ENCODE results near the gene ALG1. TPM values are rescaled to one million over a fixed set of nuclear protein-coding genes. Genes with fewer than 3 reads are reported as not detected.
A peak's percentile ranks its signal among the peaks of the same experiment; 100 is the strongest.

The ALG1 gene, protein sequence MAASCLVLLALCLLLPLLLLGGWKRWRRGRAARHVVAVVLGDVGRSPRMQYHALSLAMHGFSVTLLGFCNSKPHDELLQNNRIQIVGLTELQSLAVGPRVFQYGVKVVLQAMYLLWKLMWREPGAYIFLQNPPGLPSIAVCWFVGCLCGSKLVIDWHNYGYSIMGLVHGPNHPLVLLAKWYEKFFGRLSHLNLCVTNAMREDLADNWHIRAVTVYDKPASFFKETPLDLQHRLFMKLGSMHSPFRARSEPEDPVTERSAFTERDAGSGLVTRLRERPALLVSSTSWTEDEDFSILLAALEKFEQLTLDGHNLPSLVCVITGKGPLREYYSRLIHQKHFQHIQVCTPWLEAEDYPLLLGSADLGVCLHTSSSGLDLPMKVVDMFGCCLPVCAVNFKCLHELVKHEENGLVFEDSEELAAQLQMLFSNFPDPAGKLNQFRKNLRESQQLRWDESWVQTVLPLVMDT
- total RNA-seq (2022) (28.5 and 29.1 TPM in 2 replicates), Bru-seq, nascent RNA (percentile 41 among the genes with signal in this experiment), BruChase-seq, experiment 1, labeled RNA remaining after a 6-hour chase (percentile 51 among the genes with signal in this experiment), BruChase-seq, experiment 2, labeled RNA remaining after a 2-hour chase (percentile 45 among the genes with signal in this experiment)
- long read RNA-seq, transcript ALG1-201 (13 exons, 2,132 nt) = major isoform, 150 of 164 reads
- long read RNA-seq, partial matches to known transcripts = 2 of 164 reads
- long read RNA-seq, other reads (novel, unspliced or antisense) = 12 of 164 reads

DNA sequence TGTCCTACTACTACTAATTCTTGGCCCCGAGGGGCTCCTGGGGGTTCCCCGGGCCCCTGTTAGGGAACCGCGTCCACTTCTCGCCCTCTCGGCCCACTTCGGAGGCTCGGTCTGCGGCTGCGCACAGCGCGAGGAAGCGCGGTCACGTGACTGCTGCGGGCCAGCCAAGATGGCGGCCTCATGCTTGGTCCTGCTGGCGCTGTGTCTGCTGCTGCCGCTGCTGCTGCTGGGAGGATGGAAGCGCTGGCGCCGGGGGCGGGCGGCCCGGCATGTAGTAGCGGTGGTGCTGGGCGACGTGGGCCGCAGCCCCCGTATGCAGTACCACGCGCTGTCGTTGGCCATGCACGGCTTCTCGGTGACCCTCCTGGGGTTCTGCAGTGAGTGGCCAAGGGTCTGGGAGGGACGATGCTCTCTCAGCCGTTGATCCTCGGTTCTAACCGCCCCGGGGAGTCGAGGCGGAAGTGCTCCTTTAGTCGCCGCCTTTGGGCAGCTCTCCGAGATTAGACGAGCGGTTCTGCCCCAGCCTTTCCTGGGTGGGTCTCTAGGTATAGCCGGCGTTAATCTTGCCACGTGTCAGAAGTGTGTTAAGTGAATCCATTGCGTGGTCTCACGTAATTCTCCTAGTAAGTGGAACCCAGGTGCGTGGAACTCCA is at the start of gene ALG1:
TSS of gene ALG1 (plus strand) at position 163 of the 653 bp plus-strand sequence. CDS start at position 170, 7 bp downstream.
- POLR2A ChIA-PET = interaction anchor here (0.7 to 3.0 kb wide), 5 partner anchors 27 to 480 kb away, joined by 4 to 13 read pairs (median 5); partner anchors contain the start of genes ANKS3, DNAAF8 and NAGPA
- TF ChIP-seq CTCF (IDR thresholded peaks at IDR 0.05; ENCODE audit: unreplicated experiment) = no peak
- H3K36me3 Mint-ChIP-seq (ENCODE audit: insufficient read depth, unreplicated experiment) = peaks cover 26% of the 10 kb centered on the region
- peak; percentile 80 for DNase-seq (ENCODE audit: unreplicated experiment)
- H3K4me1 Mint-ChIP-seq (ENCODE audit: insufficient read depth, unreplicated experiment) = peaks cover 5% of the 10 kb centered on the region
- H3K9me3 Mint-ChIP-seq (ENCODE audit: unreplicated experiment) = no peaks in the 10 kb centered on the region
- peak within 1 kb of the TSS; percentile 94 for H3K27ac Mint-ChIP-seq (ENCODE audit: low read depth, unreplicated experiment)
- no peaks in the 10 kb centered on the region for H3K27me3 Mint-ChIP-seq (ENCODE audit: insufficient read depth, unreplicated experiment)
- peak within 1 kb of the TSS; percentile 95 for H3K4me3 Mint-ChIP-seq (ENCODE audit: unreplicated experiment)
- CTCF ChIA-PET = interaction anchor here (0.9 to 1.1 kb wide), 3 partner anchors 21 to 1568 kb away, joined by 3 read pairs; no protein-coding TSS in a partner anchor
- BruUV-seq (replicated peaks) = TSS peak; percentile 39
- intact Hi-C loops (cut with micrococcal nuclease) = loop anchor here (1.0 kb wide), 1 partner anchor 25 kb away; the partner anchor contains the start of gene EEF2KMT

- peaks cover 6% of the 10 kb centered on the region for H3K36me3 Mint-ChIP-seq (ENCODE audit: insufficient read depth, unreplicated experiment)
- no peak for DNase-seq (ENCODE audit: unreplicated experiment)
- H3K4me1 Mint-ChIP-seq (ENCODE audit: insufficient read depth, unreplicated experiment) = no peaks in the 10 kb centered on the region
- ChIA-PET CTCF (interaction anchor here (0.6 to 0.7 kb wide), 2 partner anchors 731 to 1620 kb away, joined by 3 to 4 read pairs; no protein-coding TSS in a partner anchor), POLR2A (no interaction called here)
- TF ChIP-seq CTCF (IDR thresholded peaks at IDR 0.05; ENCODE audit: unreplicated experiment) = no peak
- no TSS peak for BruUV-seq (replicated peaks)
- no peaks in the 10 kb centered on the region for H3K9me3 Mint-ChIP-seq (ENCODE audit: unreplicated experiment)
- no peak overlapping the region for H3K4me3 Mint-ChIP-seq (ENCODE audit: unreplicated experiment)
- intact Hi-C loops (cut with micrococcal nuclease) = no loop called here
- H3K27me3 Mint-ChIP-seq (ENCODE audit: insufficient read depth, unreplicated experiment) = peaks cover 31% of the 10 kb centered on the region
- no peak overlapping the region for H3K27ac Mint-ChIP-seq (ENCODE audit: low read depth, unreplicated experiment)
These were observed 49.1 kb upstream of the ALG1 start for GRCh38 chr16:5022521-5022920.

- H3K4me3 Mint-ChIP-seq (ENCODE audit: unreplicated experiment) = no peak overlapping the region
- DNase-seq (ENCODE audit: unreplicated experiment) = peak; percentile 52
- ChIA-PET POLR2A (interaction anchor here (0.8 to 2.1 kb wide), 2 partner anchors 9 to 378 kb away, joined by 3 to 17 read pairs; partner anchors contain the start of gene NAGPA), CTCF (interaction anchor here (0.7 to 2.6 kb wide), 6 partner anchors 9 to 1658 kb away, joined by 3 to 12 read pairs (median 4); partner anchors contain the start of genes C16orf89 and SEC14L5)
- no peak overlapping the region for H3K27ac Mint-ChIP-seq (ENCODE audit: low read depth, unreplicated experiment)
- no peaks in the 10 kb centered on the region for H3K4me1 Mint-ChIP-seq (ENCODE audit: insufficient read depth, unreplicated experiment)
- no TSS peak for BruUV-seq (replicated peaks)
- peaks cover 6% of the 10 kb centered on the region for H3K36me3 Mint-ChIP-seq (ENCODE audit: insufficient read depth, unreplicated experiment)
- peak; percentile 24 for TF ChIP-seq CTCF (IDR thresholded peaks at IDR 0.05; ENCODE audit: unreplicated experiment)
- H3K9me3 Mint-ChIP-seq (ENCODE audit: unreplicated experiment) = no peaks in the 10 kb centered on the region
- H3K27me3 Mint-ChIP-seq (ENCODE audit: insufficient read depth, unreplicated experiment) = peaks cover 21% of the 10 kb centered on the region
- intact Hi-C loops (cut with micrococcal nuclease) = no loop called here
These were observed 47.0 kb upstream of the ALG1 start for GRCh38 chr16:5024632-5025031.
